HCT116 (cell line): ENCODE measurements around the gene B4GALT3. TPM values are rescaled to one million over a fixed set of nuclear protein-coding genes. Genes with fewer than 3 reads are reported as not detected.

Experiments used
- ATAC-seq: fragments of 200-7000 bp; cut with Tn5 transposase; 2 replicates; pipeline ENCODE4 v1.9.1; 2020; ENCODE audit warnings: mild to moderate bottlenecking, moderate library complexity
- BruUV-seq: library from RNA; stranded (reverse); fragments of 400-500 nt; replicated peaks from 2 replicates; lab custom pipeline; 2021; lab: Mats Ljungman, UMichigan
- CTCF ChIA-PET: fragments of 300-600 bp; sonication (Branson Sonifier 250); formaldehyde crosslinking; loops from one replicate; lab custom pipeline; 2021; ENCODE audit warnings: antibody characterized with exemption; lab: Charles Lee
- POLR2A ChIA-PET: fragments of 300-600, 350-600 bp; sonication (Branson Sonifier 250); formaldehyde crosslinking; loops from one replicate; lab custom pipeline; 2021; ENCODE audit warnings: antibody characterized with exemption; lab: Charles Lee
- RAD21 ChIA-PET, 2 experiments: fragments of 300-600 bp; sonication (Branson Sonifier 250); formaldehyde crosslinking; loops; one replicate each; lab custom pipeline; 2023; ENCODE audit warnings: low total read pairs in 2 of 2; ENCODE audit not compliant: uncharacterized antibody in 2 of 2, unreplicated experiment in 2 of 2, low non-redundant PET in 1 of 2; lab: Charles Lee
- DNase-seq: peaks from one replicate; pipeline ENCODE4 v3.0.0-alpha.2; 2010; ENCODE audit warnings: low read depth, low spot score
- H2AFZ ChIP-seq: fragments of 200-600 bp; shearing (Covaris generic), sonication (generic); 2 replicates; pipeline ENCODE4 v1.6.1; 2017; ENCODE audit warnings: low read depth, mixed run types, mixed read lengths, antibody characterized with exemption, low read length; ENCODE audit not compliant: poor library complexity, severe bottlenecking
- H3K27ac ChIP-seq: 2 replicates; pipeline ENCODE4 v1.5.1; 2012; ENCODE audit warnings: low read depth, low read length
- H3K27me3 ChIP-seq: fragments of 200-600 bp; sonication (generic); 2 replicates; pipeline ENCODE4 v1.6.1; 2016; ENCODE audit warnings: mixed run types, low read length, mixed read lengths; ENCODE audit not compliant: insufficient read depth
- H3K36me3 ChIP-seq, 2 experiments: fragments of 200-500 bp in 1 of 2; fragments of 200-600 bp in 1 of 2; sonication (Bioruptor generic) in 1 of 2; sonication (generic) in 1 of 2; 2 replicates each; pipeline versions ENCODE4 v1.5.1 to v1.6.1; 2014 to 2016; ENCODE audit warnings: low read length in 2 of 2, inconsistent platforms in 1 of 2, mixed read lengths in 1 of 2, mixed run types in 1 of 2; ENCODE audit not compliant: insufficient read depth in 2 of 2, control insufficient read depth in 1 of 2
- H3K4me1 ChIP-seq, 2 experiments: fragments of 200-600 bp in 1 of 2; sonication (generic) in 1 of 2; 2 replicates each; pipeline versions ENCODE4 v1.5.1 to v1.6.1; 2012 to 2017; ENCODE audit warnings: low read length in 2 of 2, inconsistent platforms in 1 of 2, mild to moderate bottlenecking in 1 of 2, mixed read lengths in 1 of 2, mixed run types in 1 of 2, moderate library complexity in 1 of 2; ENCODE audit not compliant: insufficient read depth in 2 of 2, control insufficient read depth in 1 of 2
- H3K4me2 ChIP-seq: fragments of 200-600 bp; sonication (generic); 2 replicates; pipeline ENCODE4 v1.6.1; 2017; ENCODE audit warnings: mixed run types, low read length, mixed read lengths
- H3K4me3 ChIP-seq, 2 experiments: fragments of 200-600 bp in 1 of 2; sonication (generic) in 1 of 2; replicated peaks in 1 of 2; 2 replicates each; pipeline ENCODE4 v1.5.1; 2011 to 2016; ENCODE audit warnings: low read length in 2 of 2, control low read depth in 1 of 2, low read depth in 1 of 2, mild to moderate bottlenecking in 1 of 2, mixed read lengths in 1 of 2, mixed run types in 1 of 2
- H3K79me2 ChIP-seq: fragments of 200-600 bp; sonication (generic); 2 replicates; pipeline ENCODE4 v1.6.1; 2017; ENCODE audit warnings: mild to moderate bottlenecking, mixed run types, low read length, moderate library complexity, mixed read lengths; ENCODE audit not compliant: insufficient read depth
- H3K9ac ChIP-seq: fragments of 200-600 bp; sonication (generic); 2 replicates; pipeline ENCODE4 v1.6.1; 2016; ENCODE audit warnings: low read length, mixed read lengths
- H3K9me2 ChIP-seq: fragments of 200-600 bp; sonication (generic), shearing (Covaris generic); 2 replicates; pipeline ENCODE4 v1.6.1; 2017; ENCODE audit warnings: mixed run types, mild to moderate bottlenecking, moderate library complexity; ENCODE audit not compliant: insufficient read depth
- H3K9me3 ChIP-seq, 2 experiments: fragments of 200-500 bp in 1 of 2; fragments of 200-600 bp in 1 of 2; sonication (Bioruptor generic) in 1 of 2; sonication (generic) in 1 of 2; 2 replicates each; pipeline ENCODE4 v1.6.1; 2014 to 2017; ENCODE audit warnings: low read length in 2 of 2, mixed read lengths in 2 of 2, inconsistent platforms in 1 of 2, low read depth in 1 of 2, mild to moderate bottlenecking in 1 of 2, mixed run types in 1 of 2, moderate library complexity in 1 of 2; ENCODE audit not compliant: control insufficient read depth in 1 of 2, insufficient read depth in 1 of 2
- H4K20me1 ChIP-seq: fragments of 200-600 bp; sonication (generic), shearing (Covaris generic); 2 replicates; pipeline ENCODE4 v1.6.1; 2017; ENCODE audit warnings: mixed run types, mild to moderate bottlenecking, moderate library complexity; ENCODE audit not compliant: insufficient read depth
- CBX3 ChIP-seq: IDR thresholded peaks from 2 replicates; pipeline ENCODE4 v1.6.1; 2012; ENCODE audit warnings: low read depth
- CEBPB ChIP-seq: IDR thresholded peaks from 2 replicates; pipeline ENCODE4 v1.6.1; 2012; ENCODE audit warnings: low read depth
- EGR1 ChIP-seq: IDR thresholded peaks from 2 replicates; pipeline ENCODE4 v1.6.1; 2012; ENCODE audit warnings: low read depth
- EZH2 ChIP-seq: fragments of 200-600 bp; sonication (generic); IDR thresholded peaks from 2 replicates; pipeline ENCODE4 v1.6.1; 2017; ENCODE audit warnings: antibody characterized with exemption, mixed run types
- FOSL1 ChIP-seq: IDR thresholded peaks from 2 replicates; pipeline ENCODE4 v1.6.1; 2012; ENCODE audit warnings: low read depth
- POLR2A ChIP-seq: IDR thresholded peaks from 2 replicates; pipeline ENCODE4 v1.7.0; 2011; ENCODE audit warnings: borderline replicate concordance; ENCODE audit not compliant: insufficient read depth, insufficient read length; ENCODE audit errors: extremely low read depth
- POLR2AphosphoS5 ChIP-seq: IDR thresholded peaks from 2 replicates; pipeline ENCODE4 v1.6.1; 2011; ENCODE audit warnings: mild to moderate bottlenecking, low read depth, low read length, moderate library complexity
- RAD21 ChIP-seq: IDR thresholded peaks from 2 replicates; pipeline ENCODE4 v1.6.1; 2012; ENCODE audit warnings: low read depth, mild to moderate bottlenecking
- SIN3A ChIP-seq: IDR thresholded peaks from 2 replicates; pipeline ENCODE4 v1.6.1; 2012; ENCODE audit warnings: low read depth
- SP1 ChIP-seq: IDR thresholded peaks from 2 replicates; pipeline ENCODE4 v1.6.1; 2012; ENCODE audit warnings: low read depth
- TCF7L2 ChIP-seq: IDR thresholded peaks from 2 replicates; pipeline ENCODE4 v1.7.0; 2011; ENCODE audit warnings: borderline replicate concordance, inconsistent platforms; ENCODE audit not compliant: insufficient read depth, insufficient read length; ENCODE audit errors: extremely low read depth
- YY1 ChIP-seq: IDR thresholded peaks from 2 replicates; pipeline ENCODE4 v1.6.1; 2011; ENCODE audit warnings: low read length, low read depth, moderate library complexity, mild to moderate bottlenecking; ENCODE audit not compliant: insufficient replicate concordance; ENCODE audit errors: extremely low read depth
- intact Hi-C: fragments of 100-400 bp; cut with micrococcal nuclease; formaldehyde crosslinking; loops from 2 replicates; pipeline ENCODE4 v1.10.0; 2022
- total RNA-seq: library from RNA; stranded (reverse); gene quantifications from one replicate; pipeline ENCODE4 v1.2.1, GENCODE V29; 2021; ENCODE audit not compliant: unreplicated experiment
- TF ChIP-seq, protein P1 (sequence below), 3 experiments: fragments of 200-600 bp in 1 of 3; sonication (generic) in 1 of 3; IDR thresholded peaks in 2 of 3; conservative IDR thresholded peaks in 1 of 3; 2 replicates each; pipeline ENCODE4 v1.5.1; 2012 to 2017; ENCODE audit warnings: low read depth in 2 of 3, low read length in 2 of 3, antibody characterized with exemption in 1 of 3, borderline replicate concordance in 1 of 3, control low read depth in 1 of 3, mild to moderate bottlenecking in 1 of 3, mixed read lengths in 1 of 3, mixed run types in 1 of 3, moderate library complexity in 1 of 3; ENCODE audit not compliant: insufficient read depth in 1 of 3
- TF ChIP-seq, protein P2 (sequence below): IDR thresholded peaks from 2 replicates; pipeline ENCODE4 v1.6.1; 2012
- TF ChIP-seq, protein P3 (sequence below): IDR thresholded peaks from 2 replicates; pipeline ENCODE4 v1.6.1; 2011; ENCODE audit warnings: mild to moderate bottlenecking, low read length, moderate library complexity; ENCODE audit not compliant: insufficient replicate concordance; ENCODE audit errors: extremely low read depth

The B4GALT3 gene
- total RNA-seq, 1 experiment from 2014 or later = 53.7 TPM

DNA sequence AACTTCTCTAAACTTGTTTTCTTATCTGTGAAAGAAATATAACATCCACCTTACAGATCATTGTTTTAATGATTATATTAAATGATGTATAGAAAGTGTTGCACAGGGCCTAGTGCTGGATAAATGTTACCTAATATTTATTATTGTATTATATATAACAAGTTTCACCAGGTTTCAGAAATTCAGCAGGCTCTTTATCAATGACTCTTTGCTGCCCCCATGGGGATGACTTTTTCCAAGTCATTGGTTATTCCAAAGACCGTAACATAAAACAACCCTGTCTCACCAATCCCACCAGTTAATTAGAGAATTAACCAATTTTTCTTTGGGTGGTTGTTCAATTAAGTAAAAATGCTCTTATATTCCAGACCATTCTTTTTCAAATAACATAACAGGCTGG lies 37.5 kb downstream of the B4GALT3 start:
- no peak overlapping the region for H2AFZ ChIP-seq
- TF ChIP-seq YY1 = no peak
- peak; percentile 82 for TF ChIP-seq RAD21
- TF ChIP-seq, protein P1, sequence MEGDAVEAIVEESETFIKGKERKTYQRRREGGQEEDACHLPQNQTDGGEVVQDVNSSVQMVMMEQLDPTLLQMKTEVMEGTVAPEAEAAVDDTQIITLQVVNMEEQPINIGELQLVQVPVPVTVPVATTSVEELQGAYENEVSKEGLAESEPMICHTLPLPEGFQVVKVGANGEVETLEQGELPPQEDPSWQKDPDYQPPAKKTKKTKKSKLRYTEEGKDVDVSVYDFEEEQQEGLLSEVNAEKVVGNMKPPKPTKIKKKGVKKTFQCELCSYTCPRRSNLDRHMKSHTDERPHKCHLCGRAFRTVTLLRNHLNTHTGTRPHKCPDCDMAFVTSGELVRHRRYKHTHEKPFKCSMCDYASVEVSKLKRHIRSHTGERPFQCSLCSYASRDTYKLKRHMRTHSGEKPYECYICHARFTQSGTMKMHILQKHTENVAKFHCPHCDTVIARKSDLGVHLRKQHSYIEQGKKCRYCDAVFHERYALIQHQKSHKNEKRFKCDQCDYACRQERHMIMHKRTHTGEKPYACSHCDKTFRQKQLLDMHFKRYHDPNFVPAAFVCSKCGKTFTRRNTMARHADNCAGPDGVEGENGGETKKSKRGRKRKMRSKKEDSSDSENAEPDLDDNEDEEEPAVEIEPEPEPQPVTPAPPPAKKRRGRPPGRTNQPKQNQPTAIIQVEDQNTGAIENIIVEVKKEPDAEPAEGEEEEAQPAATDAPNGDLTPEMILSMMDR (IDR thresholded peaks at IDR 0.05 in 2 of 3, conservative IDR thresholded peaks at IDR 0.05 in 1 of 3; ENCODE audit: borderline replicate concordance in 1 of 3, insufficient read depth in 1 of 3, low read depth in 2 of 3, low read length in 2 of 3) = peak; percentile 52 to 81 (median 52)
- no peaks in the 10 kb centered on the region for H3K9me2 ChIP-seq
- no peak overlapping the region for H3K4me3 ChIP-seq
- no peaks in the 10 kb centered on the region for H3K9me3 ChIP-seq
- H3K27ac ChIP-seq = no peak overlapping the region
- H3K4me2 ChIP-seq = no peak overlapping the region
- intact Hi-C loops = loop anchor here (1.0 to 10.0 kb wide), 4 partner anchors 142 to 462 kb away; no protein-coding TSS in a partner anchor
- H3K27me3 ChIP-seq = no peaks in the 10 kb centered on the region
- no peak for DNase-seq
- CTCF ChIA-PET = interaction anchor here (0.6 to 0.9 kb wide), 2 partner anchors 35 to 68 kb away, joined by 3 read pairs; no protein-coding TSS in a partner anchor
- H3K4me1 ChIP-seq = no peaks in the 10 kb centered on the region
- ATAC-seq = peak; percentile 76
- POLR2A ChIA-PET = no interaction called here
- H3K79me2 ChIP-seq = no peaks in the 10 kb centered on the region; the same call in 1 of the 2 replicates
- no peaks in the 10 kb centered on the region for H4K20me1 ChIP-seq
- RAD21 ChIA-PET = interaction anchor here in 1 of 2 experiments (0.5 kb wide), 1 partner anchor 107 kb away, joined by 5 read pairs; no protein-coding TSS in a partner anchor
- BruUV-seq = no TSS peak
- no peak overlapping the region for H3K9ac ChIP-seq
- no peaks in the 10 kb centered on the region for H3K36me3 ChIP-seq

- no peak overlapping the region for H3K9ac ChIP-seq
- ChIA-PET POLR2A (no interaction called here), RAD21 (no interaction called here), CTCF (interaction anchor here (0.9 to 1.4 kb wide), 3 partner anchors 67 to 303 kb away, joined by 3 to 4 read pairs (median 3); no protein-coding TSS in a partner anchor)
- DNase-seq (no peak), ATAC-seq (no peak)
- H3K79me2 ChIP-seq = peaks cover 13% of the 10 kb centered on the region
- H4K20me1 ChIP-seq = no peaks in the 10 kb centered on the region
- H3K9me3 ChIP-seq = no peaks in the 10 kb centered on the region
- H2AFZ ChIP-seq = no peak overlapping the region
- BruUV-seq = no TSS peak
- H3K4me1 ChIP-seq = peaks cover 7 to 9% of the 10 kb centered on the region in 2 experiments; a peak in 2 of 4 replicates
- H3K27me3 ChIP-seq = no peaks in the 10 kb centered on the region
- no peaks in the 10 kb centered on the region for H3K9me2 ChIP-seq
- H3K36me3 ChIP-seq = no peaks in the 10 kb centered on the region
- intact Hi-C loops = loop anchor here (5.0 kb wide), 1 partner anchor 301 kb away; no protein-coding TSS in a partner anchor
- no peak overlapping the region for H3K4me2 ChIP-seq
- H3K4me3 ChIP-seq = no peak overlapping the region
- H3K27ac ChIP-seq = no peak overlapping the region
- TF ChIP-seq, protein P2, sequence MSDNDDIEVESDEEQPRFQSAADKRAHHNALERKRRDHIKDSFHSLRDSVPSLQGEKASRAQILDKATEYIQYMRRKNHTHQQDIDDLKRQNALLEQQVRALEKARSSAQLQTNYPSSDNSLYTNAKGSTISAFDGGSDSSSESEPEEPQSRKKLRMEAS = no peak
- TF ChIP-seq CEBPB = no peak
- TF ChIP-seq EZH2 = no peak
- no peak for TF ChIP-seq EGR1
- TF ChIP-seq POLR2AphosphoS5 = no peak
- TF ChIP-seq CBX3 = no peak
- no peak for TF ChIP-seq FOSL1
- TF ChIP-seq SP1 = no peak
- TF ChIP-seq, protein P3, sequence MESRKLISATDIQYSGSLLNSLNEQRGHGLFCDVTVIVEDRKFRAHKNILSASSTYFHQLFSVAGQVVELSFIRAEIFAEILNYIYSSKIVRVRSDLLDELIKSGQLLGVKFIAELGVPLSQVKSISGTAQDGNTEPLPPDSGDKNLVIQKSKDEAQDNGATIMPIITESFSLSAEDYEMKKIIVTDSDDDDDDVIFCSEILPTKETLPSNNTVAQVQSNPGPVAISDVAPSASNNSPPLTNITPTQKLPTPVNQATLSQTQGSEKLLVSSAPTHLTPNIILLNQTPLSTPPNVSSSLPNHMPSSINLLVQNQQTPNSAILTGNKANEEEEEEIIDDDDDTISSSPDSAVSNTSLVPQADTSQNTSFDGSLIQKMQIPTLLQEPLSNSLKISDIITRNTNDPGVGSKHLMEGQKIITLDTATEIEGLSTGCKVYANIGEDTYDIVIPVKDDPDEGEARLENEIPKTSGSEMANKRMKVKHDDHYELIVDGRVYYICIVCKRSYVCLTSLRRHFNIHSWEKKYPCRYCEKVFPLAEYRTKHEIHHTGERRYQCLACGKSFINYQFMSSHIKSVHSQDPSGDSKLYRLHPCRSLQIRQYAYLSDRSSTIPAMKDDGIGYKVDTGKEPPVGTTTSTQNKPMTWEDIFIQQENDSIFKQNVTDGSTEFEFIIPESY = no peak
- no peak for TF ChIP-seq TCF7L2
- no peak for TF ChIP-seq POLR2A
- no peak for TF ChIP-seq SIN3A
Measured at GRCh38 chr1:161138431-161138830, 38.9 kb downstream of the B4GALT3 start.
